Measurements from ENCODE around the gene USP6NL.

Gene USP6NL

DNA sequence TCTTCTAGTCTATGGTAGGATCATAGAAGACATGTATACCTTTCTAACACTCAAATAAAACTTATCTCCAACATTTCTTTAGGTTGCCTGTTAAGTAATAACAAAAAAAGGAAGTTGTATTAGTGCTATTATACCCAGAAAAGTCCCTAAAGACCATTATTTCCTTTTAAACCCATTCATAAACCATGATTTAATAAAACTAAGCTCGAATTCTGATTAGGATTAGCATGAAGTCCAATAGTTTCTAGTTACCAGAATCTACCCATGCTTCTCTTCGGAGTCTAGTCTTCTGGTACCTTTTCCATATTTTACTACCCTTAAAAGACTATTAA lies 62.7 kb downstream of the USP6NL start:
- no peak overlapping the region for H3K9ac ChIP-seq
- no peaks in the 10 kb centered on the region for H3K36me3 ChIP-seq (ENCODE audit: insufficient read depth)
- H3K79me2 ChIP-seq (ENCODE audit: insufficient read depth, low read depth) = no peaks in the 10 kb centered on the region
- H3K27ac ChIP-seq = no peak overlapping the region
- H4K20me1 ChIP-seq (ENCODE audit: insufficient read depth) = no peaks in the 10 kb centered on the region
- H3K4me2 ChIP-seq = no peak overlapping the region
- no peaks in the 10 kb centered on the region for H3K27me3 ChIP-seq (ENCODE audit: insufficient read depth, low read depth)
- no peak overlapping the region for H3K4me3 ChIP-seq (IDR thresholded peaks at IDR 0.05; ENCODE audit: insufficient read depth, low read depth, low read length)
- TF ChIP-seq CTCF (conservative IDR thresholded peaks at IDR 0.05; ENCODE audit: low read depth, low read length) = no peak
- no peak overlapping the region for H2AFZ ChIP-seq (ENCODE audit: low read depth)
- peaks cover 8% of the 10 kb centered on the region for H3K4me1 ChIP-seq (ENCODE audit: low read depth, poor library complexity, severe bottlenecking)

DNA sequence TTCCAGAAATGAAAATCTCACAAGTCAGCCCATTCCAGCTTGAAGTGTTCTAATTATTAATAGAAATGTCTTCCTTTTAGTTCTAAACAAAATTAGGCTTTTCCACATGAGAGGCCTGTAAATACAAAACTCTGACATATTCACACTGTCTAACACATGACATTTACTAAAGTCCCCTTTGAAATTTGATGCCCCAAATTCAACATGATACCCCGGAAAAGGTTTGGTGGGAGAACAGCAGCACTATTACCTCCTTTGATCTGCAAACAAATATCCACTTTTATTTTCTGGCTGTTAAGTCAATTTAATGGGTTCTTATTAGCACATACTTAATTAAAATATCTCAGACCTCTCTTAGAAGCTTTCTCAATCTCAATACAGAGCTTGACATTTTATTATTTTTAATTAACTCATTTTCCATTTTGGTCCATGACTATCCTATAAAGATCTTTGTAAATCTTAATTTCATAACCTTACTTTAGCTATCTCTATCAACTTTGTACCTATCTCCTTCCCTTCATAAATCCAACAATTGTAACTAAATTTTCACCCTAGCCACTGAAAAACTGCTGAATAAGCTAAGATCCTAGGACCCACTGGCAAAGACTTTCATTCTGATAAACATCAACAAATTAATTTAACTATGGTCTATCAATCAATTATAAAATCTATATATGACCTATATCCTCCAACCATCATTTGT lies 63.2 kb downstream of the USP6NL start:
- Histone ChIP-seq H3K4me1 (ENCODE audit: low read depth, poor library complexity, severe bottlenecking) (peaks cover 3% of the 10 kb centered on the region), H3K4me2 (no peak overlapping the region), H3K27ac (no peak overlapping the region), H4K20me1 (ENCODE audit: insufficient read depth) (no peaks in the 10 kb centered on the region), H3K9ac (no peak overlapping the region), H3K27me3 (ENCODE audit: insufficient read depth, low read depth) (no peaks in the 10 kb centered on the region), H3K79me2 (ENCODE audit: insufficient read depth, low read depth) (no peaks in the 10 kb centered on the region), H3K36me3 (ENCODE audit: insufficient read depth) (no peaks in the 10 kb centered on the region), H2AFZ (ENCODE audit: low read depth) (no peak overlapping the region), H3K4me3 (IDR thresholded peaks at IDR 0.05; ENCODE audit: insufficient read depth, low read depth, low read length) (no peak overlapping the region)
- no peak for TF ChIP-seq CTCF (conservative IDR thresholded peaks at IDR 0.05; ENCODE audit: low read depth, low read length)

GRCh38 chr10:11546581-11546980 lies 64.9 kb downstream of the USP6NL start:
- no peaks in the 10 kb centered on the region for H3K36me3 ChIP-seq (ENCODE audit: insufficient read depth)
- no peak overlapping the region for H2AFZ ChIP-seq (ENCODE audit: low read depth)
- no peak for TF ChIP-seq CTCF (conservative IDR thresholded peaks at IDR 0.05; ENCODE audit: low read depth, low read length)
- no peaks in the 10 kb centered on the region for H3K79me2 ChIP-seq (ENCODE audit: insufficient read depth, low read depth)
- H3K27ac ChIP-seq = no peak overlapping the region
- H3K4me3 ChIP-seq (IDR thresholded peaks at IDR 0.05; ENCODE audit: insufficient read depth, low read depth, low read length) = no peak overlapping the region
- no peaks in the 10 kb centered on the region for H4K20me1 ChIP-seq (ENCODE audit: insufficient read depth)
- H3K4me1 ChIP-seq (ENCODE audit: low read depth, poor library complexity, severe bottlenecking) = no peaks in the 10 kb centered on the region
- H3K27me3 ChIP-seq (ENCODE audit: insufficient read depth, low read depth) = no peaks in the 10 kb centered on the region
- H3K9ac ChIP-seq = no peak overlapping the region
- H3K4me2 ChIP-seq = no peak overlapping the region

GRCh38 chr10:11541296-11541695 lies 70.2 kb downstream of the USP6NL start:
- Histone ChIP-seq H3K79me2 (ENCODE audit: insufficient read depth, low read depth) (no peaks in the 10 kb centered on the region), H3K4me2 (no peak overlapping the region), H4K20me1 (ENCODE audit: insufficient read depth) (no peaks in the 10 kb centered on the region), H2AFZ (ENCODE audit: low read depth) (no peak overlapping the region), H3K9ac (no peak overlapping the region), H3K27me3 (ENCODE audit: insufficient read depth, low read depth) (no peaks in the 10 kb centered on the region), H3K4me1 (ENCODE audit: low read depth, poor library complexity, severe bottlenecking) (no peaks in the 10 kb centered on the region), H3K4me3 (IDR thresholded peaks at IDR 0.05; ENCODE audit: insufficient read depth, low read depth, low read length) (no peak overlapping the region), H3K27ac (no peak overlapping the region), H3K36me3 (ENCODE audit: insufficient read depth) (no peaks in the 10 kb centered on the region)
- TF ChIP-seq CTCF (conservative IDR thresholded peaks at IDR 0.05; ENCODE audit: low read depth, low read length) = no peak

Data from KMS-11 (cell line).